A673 (cell line): ENCODE data around the gene SEC23A. TPM values are rescaled to one million over a fixed set of nuclear protein-coding genes. Genes with fewer than 3 reads are reported as not detected.
"Not testable (repeated sequence)": the region's sequence is repeated elsewhere in the genome, so short reads cannot be mapped to it uniquely, and the experiment has no call there.

Experiments used
- Bru-seq: library from RNA; stranded (reverse); fragments of 400-500 nt; gene quantifications from one replicate; lab custom pipeline; 2021; lab: Mats Ljungman, UMichigan
- BruChase-seq, 2 experiments: library from RNA; stranded (reverse); fragments of 400-500 nt; gene quantifications; one replicate each; lab custom pipeline; 2021; lab: Mats Ljungman, UMichigan
- BruUV-seq: library from RNA; stranded (reverse); fragments of 400-500 nt; replicated peaks from 2 replicates; lab custom pipeline; 2021; lab: Mats Ljungman, UMichigan
- CTCF ChIA-PET: fragments of 300-600 bp; sonication (Branson Sonifier 250); formaldehyde crosslinking; loops from one replicate; lab custom pipeline; 2022; ENCODE audit warnings: antibody characterized with exemption; lab: Charles Lee
- POLR2A ChIA-PET: fragments of 300-600 bp; sonication (Branson Sonifier 250); formaldehyde crosslinking; loops from one replicate; lab custom pipeline; 2022; ENCODE audit warnings: antibody characterized with exemption; ENCODE audit not compliant: low non-redundant PET; lab: Charles Lee
- DNase-seq: peaks from one replicate; pipeline ENCODE4 v3.0.0-alpha.2; 2015; ENCODE audit warnings: low spot score
- H3K27ac ChIP-seq: fragments of 200-600 bp; sonication (generic); 2 replicates; pipeline ENCODE4 v1.5.1; 2016; ENCODE audit warnings: mixed run types, low read depth, mild to moderate bottlenecking, mixed read lengths, antibody characterized with exemption, low read length; ENCODE audit not compliant: poor library complexity, severe bottlenecking
- H3K27me3 ChIP-seq: fragments of 200-600 bp; sonication (generic); replicated peaks from 2 replicates; pipeline ENCODE4 v1.6.1; 2017; ENCODE audit warnings: mixed run types, low read depth, mild to moderate bottlenecking, mixed read lengths, antibody characterized with exemption, low read length; ENCODE audit not compliant: insufficient read depth, poor library complexity
- H3K36me3 ChIP-seq: fragments of 200-600 bp; sonication (generic); 2 replicates; pipeline ENCODE4 v1.6.1; 2016; ENCODE audit warnings: mixed run types, mild to moderate bottlenecking, mixed read lengths, antibody characterized with exemption, low read length; ENCODE audit not compliant: insufficient read depth, poor library complexity, severe bottlenecking
- H3K4me1 ChIP-seq: fragments of 200-600 bp; sonication (generic); 2 replicates; pipeline ENCODE4 v1.6.1; 2017; ENCODE audit warnings: mixed run types, mild to moderate bottlenecking, mixed read lengths, antibody characterized with exemption, low read length; ENCODE audit not compliant: insufficient read depth, poor library complexity, severe bottlenecking
- H3K4me3 ChIP-seq: fragments of 200-600 bp; sonication (generic); 2 replicates; pipeline ENCODE4 v1.5.1; 2016; ENCODE audit warnings: low read depth, mixed run types, mild to moderate bottlenecking, mixed read lengths, low read length; ENCODE audit not compliant: poor library complexity, severe bottlenecking
- H3K9me3 ChIP-seq: fragments of 200-600 bp; sonication (generic); 2 replicates; pipeline ENCODE4 v1.6.1; 2016; ENCODE audit warnings: mixed run types, low read depth, mild to moderate bottlenecking, mixed read lengths, antibody characterized with exemption, low read length; ENCODE audit not compliant: poor library complexity, severe bottlenecking
- EZH2 ChIP-seq: fragments of 200-600 bp; sonication (generic); IDR thresholded peaks from 2 replicates; pipeline ENCODE4 v1.6.1; 2017; ENCODE audit warnings: borderline replicate concordance, low read depth, mild to moderate bottlenecking, mixed read lengths, antibody characterized with exemption, low read length; ENCODE audit not compliant: poor library complexity, severe bottlenecking
- intact Hi-C: fragments of 100-400 bp; cut with micrococcal nuclease; formaldehyde crosslinking; loops from one replicate; pipeline ENCODE4 v1.10.0; 2022; ENCODE audit not compliant: unreplicated experiment
- long read RNA-seq: library from polyadenylated mRNA; stranded (forward); transcript quantifications from one replicate; pipeline ENCODE4 v2.0.0, GENCODE V29; 2022
- total RNA-seq: library from RNA; stranded (reverse); gene quantifications from 2 replicates; pipeline ENCODE4 v1.2.3, GENCODE V29; 2021
- TF ChIP-seq, protein P1 (sequence below): fragments of 300-800, 200-600 bp; sonication (generic); conservative IDR thresholded peaks from 2 replicates; pipeline ENCODE4 v1.5.1; 2017; ENCODE audit warnings: low read depth, mild to moderate bottlenecking, antibody characterized with exemption, low read length, moderate library complexity, mixed read lengths

The SEC23A gene
- 61.9 and 76.2 TPM in 2 replicates for total RNA-seq
- percentile 76 among the genes with signal in this experiment for Bru-seq, nascent RNA
- percentile 73 among the genes with signal in this experiment for BruChase-seq, experiment 1, labeled RNA remaining after a 2-hour chase
- BruChase-seq, experiment 2, labeled RNA remaining after a 6-hour chase: percentile 81 among the genes with signal in this experiment
- long read RNA-seq, full-length matches to known transcripts: 232 of 255 reads
- long read RNA-seq, partial matches to known transcripts: 9 of 255 reads
- long read RNA-seq, other reads (novel, unspliced or antisense): 14 of 255 reads

DNA sequence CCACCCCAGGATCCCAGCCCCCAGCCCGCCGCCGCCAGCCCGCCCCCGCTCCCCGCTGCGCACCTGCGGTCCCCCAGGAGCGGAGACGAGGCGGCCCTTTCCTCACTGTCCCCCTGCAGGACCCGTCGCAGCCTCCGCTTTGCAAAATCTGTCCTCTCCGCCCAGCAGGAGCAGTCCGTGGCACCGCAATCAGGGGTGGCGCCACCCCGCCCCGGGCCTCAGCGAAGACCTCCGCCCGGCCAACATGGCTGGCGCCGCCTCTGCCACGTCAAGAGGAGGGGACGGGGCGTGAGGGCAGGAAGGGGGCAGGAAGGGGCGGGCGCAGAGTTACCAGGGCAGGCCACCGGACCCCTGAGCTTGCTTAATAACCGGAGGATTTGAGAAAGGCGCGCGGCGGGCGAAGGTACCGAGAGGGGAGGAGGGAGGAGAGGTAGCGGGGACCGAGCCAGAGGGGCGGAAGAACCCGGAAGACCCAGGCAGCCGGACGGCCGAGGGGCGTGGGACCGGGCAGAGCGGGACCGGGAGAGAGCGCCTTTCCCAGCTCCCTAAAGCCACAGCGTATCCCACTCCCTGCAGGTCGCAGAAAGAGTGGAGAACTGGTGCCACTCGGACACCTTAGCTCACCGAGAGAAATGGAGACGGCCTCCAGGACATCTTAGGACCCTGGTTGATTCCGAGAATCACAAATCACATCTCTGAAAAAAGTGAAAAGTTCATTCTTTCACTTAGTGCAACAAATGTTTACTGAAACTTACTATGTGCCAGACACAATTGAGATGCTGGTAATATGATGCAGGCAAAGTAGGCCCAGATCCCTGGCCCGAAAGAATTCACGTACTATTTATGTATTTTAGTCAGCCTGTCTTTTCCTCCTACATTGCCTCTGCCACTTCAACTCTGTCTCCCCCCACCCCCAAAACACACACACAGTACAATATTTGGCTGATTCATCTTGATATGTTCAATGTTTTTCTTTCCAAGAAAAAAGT is at the start of gene SEC23A:
TSS of gene SEC23A (minus strand) at position 267 of the 989 bp plus-strand sequence. CDS start 7,117 bp downstream, outside the sequence.
- H3K4me1 ChIP-seq: no peaks in the 10 kb centered on the region
- H3K36me3 ChIP-seq: no peaks in the 10 kb centered on the region
- DNase-seq: peak; percentile 76
- TSS peak; percentile 88 for BruUV-seq
- CTCF ChIA-PET: no interaction called here
- intact Hi-C loops: no loop called here
- POLR2A ChIA-PET: no interaction called here
- no peaks in the 10 kb centered on the region for H3K9me3 ChIP-seq
- H3K27ac ChIP-seq: peak within 1 kb of the TSS; percentile 92
- H3K27me3 ChIP-seq: no peaks in the 10 kb centered on the region
- peak within 1 kb of the TSS; percentile 73 for H3K4me3 ChIP-seq
- TF ChIP-seq, protein P1, sequence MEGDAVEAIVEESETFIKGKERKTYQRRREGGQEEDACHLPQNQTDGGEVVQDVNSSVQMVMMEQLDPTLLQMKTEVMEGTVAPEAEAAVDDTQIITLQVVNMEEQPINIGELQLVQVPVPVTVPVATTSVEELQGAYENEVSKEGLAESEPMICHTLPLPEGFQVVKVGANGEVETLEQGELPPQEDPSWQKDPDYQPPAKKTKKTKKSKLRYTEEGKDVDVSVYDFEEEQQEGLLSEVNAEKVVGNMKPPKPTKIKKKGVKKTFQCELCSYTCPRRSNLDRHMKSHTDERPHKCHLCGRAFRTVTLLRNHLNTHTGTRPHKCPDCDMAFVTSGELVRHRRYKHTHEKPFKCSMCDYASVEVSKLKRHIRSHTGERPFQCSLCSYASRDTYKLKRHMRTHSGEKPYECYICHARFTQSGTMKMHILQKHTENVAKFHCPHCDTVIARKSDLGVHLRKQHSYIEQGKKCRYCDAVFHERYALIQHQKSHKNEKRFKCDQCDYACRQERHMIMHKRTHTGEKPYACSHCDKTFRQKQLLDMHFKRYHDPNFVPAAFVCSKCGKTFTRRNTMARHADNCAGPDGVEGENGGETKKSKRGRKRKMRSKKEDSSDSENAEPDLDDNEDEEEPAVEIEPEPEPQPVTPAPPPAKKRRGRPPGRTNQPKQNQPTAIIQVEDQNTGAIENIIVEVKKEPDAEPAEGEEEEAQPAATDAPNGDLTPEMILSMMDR: no peak
- no peak for TF ChIP-seq EZH2

DNA sequence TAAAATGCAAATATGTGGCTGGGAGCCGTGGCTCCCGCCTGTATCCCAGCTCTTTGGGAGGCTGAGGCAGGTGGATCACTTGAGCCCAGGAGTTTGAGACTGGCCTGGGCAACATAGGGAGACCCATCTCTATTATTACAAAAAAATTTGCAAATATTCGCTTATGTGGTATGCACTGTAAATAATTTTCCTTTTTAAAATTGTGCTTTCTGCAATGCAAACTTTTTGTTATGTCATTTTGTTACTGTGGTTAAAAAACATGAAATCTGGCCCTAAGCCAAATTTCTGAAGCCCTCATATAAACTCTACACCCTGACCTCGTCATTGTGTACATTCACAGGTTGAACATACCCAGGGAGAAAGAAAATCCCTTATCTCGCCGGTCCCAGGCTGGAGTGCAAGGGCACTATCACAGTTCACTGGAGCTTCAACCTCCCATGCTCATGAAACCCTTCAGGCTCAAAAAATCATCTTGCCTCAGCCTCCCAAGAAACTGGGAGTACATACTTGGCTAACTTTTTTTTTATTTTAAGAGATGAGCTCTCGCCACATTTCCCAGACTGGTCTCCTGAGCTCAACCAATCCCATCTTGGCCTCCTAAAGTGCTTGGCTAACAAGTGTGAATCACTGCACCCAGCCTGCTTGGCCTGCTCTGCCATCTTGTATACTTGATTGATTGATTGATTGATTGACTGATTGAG is 42.4 kb upstream of the SEC23A start:
- Histone ChIP-seq H3K4me1 (no peaks in the 10 kb centered on the region), H3K27me3 (no peaks in the 10 kb centered on the region), H3K36me3 (peaks cover 5% of the 10 kb centered on the region), H3K27ac (no peak overlapping the region), H3K4me3 (no peak overlapping the region), H3K9me3 (no peaks in the 10 kb centered on the region)
- no peak for DNase-seq
- POLR2A ChIA-PET: no interaction called here
- TF ChIP-seq, protein P1: no peak
- no peak for TF ChIP-seq EZH2
- BruUV-seq: no TSS peak
- CTCF ChIA-PET: no interaction called here
- intact Hi-C loops: no loop called here

DNA sequence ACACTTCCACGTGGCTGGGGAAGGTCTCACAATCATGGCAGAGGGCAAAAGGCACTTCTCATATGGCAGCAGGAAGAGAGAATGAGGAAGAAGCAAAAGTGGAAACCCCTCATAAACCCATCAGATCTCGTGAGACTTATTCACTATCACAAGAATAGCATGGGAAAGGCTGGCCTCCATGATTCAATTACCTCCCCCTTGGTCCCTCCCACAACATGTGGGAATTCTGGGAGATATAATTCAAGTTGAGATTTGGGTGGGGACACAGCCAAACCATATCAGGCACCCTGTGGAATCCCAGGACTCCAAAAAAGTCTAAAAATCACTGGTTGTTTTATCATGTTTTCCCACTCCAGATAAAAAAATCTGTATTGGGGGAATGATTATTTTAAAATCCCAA is 40.2 kb upstream of the SEC23A start:
- DNase-seq, CTCF ChIA-PET, POLR2A ChIA-PET, H3K4me1 ChIP-seq, H3K9me3 ChIP-seq, H3K27me3 ChIP-seq, BruUV-seq, H3K27ac ChIP-seq, intact Hi-C loops, H3K36me3 ChIP-seq, H3K4me3 ChIP-seq: not testable (repeated sequence)

DNA sequence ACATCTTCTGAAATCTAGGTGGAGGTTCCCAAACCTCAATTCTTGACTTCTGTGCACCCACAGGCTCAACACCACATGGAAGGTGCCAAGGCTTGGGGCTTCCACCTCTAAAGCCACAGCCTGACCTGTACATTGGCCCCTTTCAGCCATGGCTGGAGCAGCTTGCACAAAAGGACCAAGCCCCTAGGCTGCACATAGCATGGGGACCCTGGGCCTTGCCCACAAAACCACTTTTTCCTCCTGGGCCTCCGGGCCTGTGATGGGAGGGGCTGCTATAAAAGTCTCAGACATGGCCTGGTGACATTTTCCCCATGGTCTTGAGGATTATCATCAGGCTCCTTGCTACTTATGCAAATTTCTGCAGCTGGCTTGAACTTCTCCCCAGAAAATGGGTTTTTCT is 38.6 kb upstream of the SEC23A start:
- H3K36me3 ChIP-seq, CTCF ChIA-PET, H3K4me3 ChIP-seq, BruUV-seq, H3K4me1 ChIP-seq, H3K9me3 ChIP-seq, H3K27ac ChIP-seq, DNase-seq, intact Hi-C loops, POLR2A ChIA-PET, H3K27me3 ChIP-seq: not testable (repeated sequence)
